H7 (cell line): ENCODE measurements around the gene SLX4IP. TPM values are rescaled to one million over a fixed set of nuclear protein-coding genes. Genes with fewer than 3 reads are reported as not detected.
"Not testable (repeated sequence)": the region's sequence is repeated elsewhere in the genome, so short reads cannot be mapped to it uniquely, and the experiment has no call there.

Experiments
- DNase-seq: peaks from one replicate; pipeline ENCODE4 v3.0.0; 2012
- H3K27me3 ChIP-seq: 2 replicates; pipeline ENCODE4 v1.6.0; 2011; ENCODE audit warnings: mild to moderate bottlenecking, low read length; ENCODE audit not compliant: control insufficient read depth, insufficient read depth
- H3K36me3 ChIP-seq: replicated peaks from 2 replicates; pipeline ENCODE4 v1.5.1; 2011; ENCODE audit warnings: low read length; ENCODE audit not compliant: control insufficient read depth, insufficient read depth
- H3K4me3 ChIP-seq: 2 replicates; pipeline ENCODE4 v1.5.1; 2011; ENCODE audit warnings: low read depth, mild to moderate bottlenecking, control low read depth, low read length, moderate library complexity; ENCODE audit not compliant: insufficient read depth
- total RNA-seq: library from RNA; depleted of rRNA; stranded (reverse); fragments of >200 nt; shearing (Covaris generic); gene quantifications from 2 replicates; pipeline ENCODE4 v1.2.3, GENCODE V29; 2014

The SLX4IP gene
- total RNA-seq, 1 experiment from 2014 or later = 3.9 TPM

GRCh38 chr20:10573951-10574339, 138.8 kb downstream of the SLX4IP start:
- no peaks in the 10 kb centered on the region for H3K36me3 ChIP-seq
- H3K27me3 ChIP-seq = no peaks in the 10 kb centered on the region
- H3K4me3 ChIP-seq = no peak overlapping the region
- no peak for DNase-seq

- no peaks in the 10 kb centered on the region for H3K27me3 ChIP-seq
These were observed 141.4 kb downstream of the SLX4IP start for GRCh38 chr20:10576411-10577090.

GRCh38 chr20:10577648-10578047, 142.5 kb downstream of the SLX4IP start:
- Histone ChIP-seq H3K4me3 (no peak overlapping the region), H3K36me3 (no peaks in the 10 kb centered on the region), H3K27me3 (no peaks in the 10 kb centered on the region)
- no peak for DNase-seq

More at GRCh38 chr20:10576411-10577090, 141.4 kb downstream of the SLX4IP start:
- Histone ChIP-seq H3K36me3 (no peaks in the 10 kb centered on the region), H3K4me3 (no peak overlapping the region)
- no peak for DNase-seq

GRCh38 chr20:10578607-10579006, 143.5 kb downstream of the SLX4IP start:
- Histone ChIP-seq H3K36me3 (no peaks in the 10 kb centered on the region), H3K27me3 (no peaks in the 10 kb centered on the region), H3K4me3 (no peak overlapping the region)
- DNase-seq = no peak

- Histone ChIP-seq H3K36me3 (no peaks in the 10 kb centered on the region), H3K4me3 (no peak overlapping the region), H3K27me3 (no peaks in the 10 kb centered on the region)
- DNase-seq = no peak
These were observed 144.8 kb downstream of the SLX4IP start for GRCh38 chr20:10579942-10580341.

GRCh38 chr20:10580700-10581099, 145.6 kb downstream of the SLX4IP start:
- no peak for DNase-seq
- no peaks in the 10 kb centered on the region for H3K27me3 ChIP-seq
- H3K4me3 ChIP-seq = no peak overlapping the region
- H3K36me3 ChIP-seq = no peaks in the 10 kb centered on the region

GRCh38 chr20:10581823-10582222, 146.7 kb downstream of the SLX4IP start:
- no peak for DNase-seq
- Histone ChIP-seq H3K4me3 (no peak overlapping the region), H3K27me3 (no peaks in the 10 kb centered on the region), H3K36me3 (no peaks in the 10 kb centered on the region)

- DNase-seq = no peak
- H3K36me3 ChIP-seq = no peaks in the 10 kb centered on the region
- H3K4me3 ChIP-seq = no peak overlapping the region
- no peaks in the 10 kb centered on the region for H3K27me3 ChIP-seq
These were observed 149.3 kb downstream of the SLX4IP start for GRCh38 chr20:10584371-10584770.

- DNase-seq = no peak
- no peak overlapping the region for H3K4me3 ChIP-seq
- H3K27me3 ChIP-seq = no peaks in the 10 kb centered on the region
- no peaks in the 10 kb centered on the region for H3K36me3 ChIP-seq
These were observed 150.2 kb downstream of the SLX4IP start for GRCh38 chr20:10585308-10585707.

- no peak for DNase-seq
- Histone ChIP-seq H3K36me3 (no peaks in the 10 kb centered on the region), H3K27me3 (no peaks in the 10 kb centered on the region), H3K4me3 (no peak overlapping the region)
These were observed 151.2 kb downstream of the SLX4IP start for GRCh38 chr20:10586296-10586695.

- H3K4me3 ChIP-seq, H3K36me3 ChIP-seq: not testable (repeated sequence)
These were observed 155.3 kb downstream of the SLX4IP start for GRCh38 chr20:10590446-10590845.

GRCh38 chr20:10590950-10591671, 156.0 kb downstream of the SLX4IP start:
- no peaks in the 10 kb centered on the region for H3K36me3 ChIP-seq
- no peak for DNase-seq
- no peak overlapping the region for H3K4me3 ChIP-seq
- H3K27me3 ChIP-seq = no peaks in the 10 kb centered on the region

More at GRCh38 chr20:10590446-10590845, 155.3 kb downstream of the SLX4IP start:
- H3K27me3 ChIP-seq, DNase-seq: not testable (repeated sequence)

- H3K36me3 ChIP-seq = no peaks in the 10 kb centered on the region
- no peak for DNase-seq
These were observed 156.9 kb downstream of the SLX4IP start for GRCh38 chr20:10591946-10592521.

GRCh38 chr20:10594296-10594868, 159.3 kb downstream of the SLX4IP start:
- DNase-seq = no peak
- no peak overlapping the region for H3K4me3 ChIP-seq
- no peaks in the 10 kb centered on the region for H3K36me3 ChIP-seq
- H3K27me3 ChIP-seq = no peaks in the 10 kb centered on the region

More at GRCh38 chr20:10591946-10592521, 156.9 kb downstream of the SLX4IP start:
- Histone ChIP-seq H3K27me3 (no peaks in the 10 kb centered on the region), H3K4me3 (no peak overlapping the region)

- H3K4me3 ChIP-seq = no peak overlapping the region
- no peaks in the 10 kb centered on the region for H3K36me3 ChIP-seq
- no peak for DNase-seq
- no peaks in the 10 kb centered on the region for H3K27me3 ChIP-seq
These were observed 160.2 kb downstream of the SLX4IP start for GRCh38 chr20:10595266-10595665.
